ENCODE data around the gene CFAP107.
"Not testable (repeated sequence)": the region's sequence is repeated elsewhere in the genome, so short reads cannot be mapped to it uniquely, and the experiment has no call there.

CFAP107 gene

GRCh38 chr1:12778061-12778460 is 32.1 kb downstream of the CFAP107 start:
- DNase-seq (ENCODE audit: low spot score): no peak

GRCh38 chr1:12778907-12779306 is 32.9 kb downstream of the CFAP107 start:
- DNase-seq (ENCODE audit: low spot score): no peak

GRCh38 chr1:12781488-12781887 is 35.5 kb downstream of the CFAP107 start:
- DNase-seq (ENCODE audit: low spot score): not testable (repeated sequence)

GRCh38 chr1:12783783-12784182 is 37.8 kb downstream of the CFAP107 start:
- not testable (repeated sequence) for DNase-seq (ENCODE audit: low spot score)

- DNase-seq (ENCODE audit: low spot score): not testable (repeated sequence)
Measured at GRCh38 chr1:12784729-12785128, 38.7 kb downstream of the CFAP107 start.

- DNase-seq (ENCODE audit: low spot score): not testable (repeated sequence)
Measured at GRCh38 chr1:12791097-12791496, 45.1 kb downstream of the CFAP107 start, which contains the start of gene PRAMEF1. TSS of gene PRAMEF1 (plus strand) at chr1:12791397. CDS start at chr1:12793228, 1,831 bp downstream.

- no peak for DNase-seq (ENCODE audit: low spot score)
Measured at GRCh38 chr1:12798911-12799310, 52.9 kb downstream of the CFAP107 start.

- DNase-seq (ENCODE audit: low spot score): no peak
Measured at GRCh38 chr1:12799730-12800129, 53.7 kb downstream of the CFAP107 start.

- DNase-seq (ENCODE audit: low spot score): no peak
Measured at GRCh38 chr1:12809933-12810332, 63.9 kb downstream of the CFAP107 start.

GRCh38 chr1:12810691-12811408 is 64.8 kb downstream of the CFAP107 start:
- DNase-seq (ENCODE audit: low spot score): no peak

GRCh38 chr1:12811409-12811784 is 65.4 kb downstream of the CFAP107 start:
- no peak for DNase-seq (ENCODE audit: low spot score)

Data from AG08396 (cell line).